OCI-LY7 (cell line): Measurements from ENCODE around the gene DOCK7. TPM values are rescaled to one million over a fixed set of nuclear protein-coding genes. Genes with fewer than 3 reads are reported as not detected.
"Not testable (repeated sequence)": the region's sequence is repeated elsewhere in the genome, so short reads cannot be mapped to it uniquely, and the experiment has no call there.

Experiments used
- BruUV-seq: library from RNA; stranded (reverse); fragments of 400-500 nt; replicated peaks from 2 replicates; lab custom pipeline; 2021; lab: Mats Ljungman, UMichigan
- CTCF ChIA-PET: fragments of 300-600 bp; sonication (Branson Sonifier 250); formaldehyde crosslinking; loops from one replicate; lab custom pipeline; 2022; ENCODE audit warnings: antibody characterized with exemption; ENCODE audit not compliant: unreplicated experiment; lab: Charles Lee
- POLR2A ChIA-PET: fragments of 300-600 bp; sonication (Branson Sonifier 250); formaldehyde crosslinking; loops from one replicate; lab custom pipeline; 2022; ENCODE audit warnings: antibody characterized with exemption; lab: Charles Lee
- DNase-seq: peaks from one replicate; pipeline ENCODE4 v3.0.0-alpha.2; 2015; ENCODE audit warnings: low spot score
- H2AFZ ChIP-seq: fragments of 200-600 bp; sonication (generic), shearing (Covaris generic); 2 replicates; pipeline ENCODE4 v1.6.1; 2014; ENCODE audit warnings: mild to moderate bottlenecking, antibody characterized with exemption, low read length, moderate library complexity
- H3K27ac ChIP-seq: fragments of 200-600 bp; sonication (generic); 2 replicates; pipeline ENCODE4 v1.5.1; 2014; ENCODE audit warnings: mixed run types, low read depth, mild to moderate bottlenecking, moderate library complexity, low read length, inconsistent platforms; ENCODE audit not compliant: poor library complexity, severe bottlenecking
- H3K36me3 ChIP-seq: fragments of 200-600 bp; sonication (generic); 2 replicates; pipeline ENCODE4 v1.6.1; 2014; ENCODE audit warnings: mild to moderate bottlenecking, antibody characterized with exemption, low read length, moderate library complexity, mixed read lengths; ENCODE audit not compliant: insufficient read depth
- H3K4me1 ChIP-seq: fragments of 200-600 bp; sonication (generic); 2 replicates; pipeline ENCODE4 v1.5.1; 2014; ENCODE audit warnings: mild to moderate bottlenecking, low read length; ENCODE audit not compliant: insufficient read depth, poor library complexity, severe bottlenecking
- H3K4me2 ChIP-seq: fragments of 200-600 bp; sonication (generic); 2 replicates; pipeline ENCODE4 v1.6.1; 2014; ENCODE audit warnings: mild to moderate bottlenecking, low read length
- H3K4me3 ChIP-seq: fragments of 200-600 bp; sonication (generic); 2 replicates; pipeline ENCODE4 v1.5.1; 2014; ENCODE audit warnings: mild to moderate bottlenecking, low read depth, low read length; ENCODE audit not compliant: poor library complexity, severe bottlenecking
- H3K79me2 ChIP-seq: fragments of 200-600 bp; sonication (generic); 2 replicates; pipeline ENCODE4 v1.6.1; 2016; ENCODE audit warnings: low read depth, mild to moderate bottlenecking, low read length, moderate library complexity, mixed read lengths; ENCODE audit not compliant: insufficient read depth
- H3K9me2 ChIP-seq: fragments of 200-600 bp; sonication (generic); 2 replicates; pipeline ENCODE4 v1.6.1; 2016; ENCODE audit warnings: mild to moderate bottlenecking, low read length, mixed read lengths; ENCODE audit not compliant: insufficient read depth
- H3K9me3 ChIP-seq: fragments of 200-600 bp; sonication (generic); 2 replicates; pipeline ENCODE4 v1.6.1; 2014; ENCODE audit warnings: mild to moderate bottlenecking, mixed run types, low read length, mixed read lengths
- H4K20me1 ChIP-seq: fragments of 200-600 bp; sonication (generic); 2 replicates; pipeline ENCODE4 v1.6.1; 2014; ENCODE audit warnings: mild to moderate bottlenecking, antibody characterized with exemption, low read length, moderate library complexity, mixed read lengths; ENCODE audit not compliant: insufficient read depth
- CTCF ChIP-seq: fragments of 200-600 bp; sonication (generic); conservative IDR thresholded peaks from 2 replicates; pipeline ENCODE4 v1.5.1; 2014; ENCODE audit warnings: mild to moderate bottlenecking, antibody characterized with exemption, low read length, moderate library complexity, mixed read lengths
- EZH2phosphoT487 ChIP-seq: fragments of 200-600 bp; sonication (generic); IDR thresholded peaks from 2 replicates; pipeline ENCODE4 v1.6.1; 2018; ENCODE audit warnings: low read depth, borderline replicate concordance, mild to moderate bottlenecking, mixed run types, antibody characterized with exemption, low read length, moderate library complexity, mixed read lengths
- intact Hi-C: fragments of 100-400 bp; cut with micrococcal nuclease; formaldehyde crosslinking; loops from one replicate; pipeline ENCODE4 v1.10.0; 2022; ENCODE audit not compliant: unreplicated experiment
- total RNA-seq, 2 experiments: library from RNA; depleted of rRNA in 1 of 2; stranded (reverse); fragments of >200 nt in 1 of 2; shearing (Covaris generic) in 1 of 2; gene quantifications; 2 replicates each; pipeline ENCODE4 v1.2.3, GENCODE V29; 2014 to 2022

Gene DOCK7
- total RNA-seq, 2 experiments from 2014 or later: 19.5 to 20.3 TPM

DNA sequence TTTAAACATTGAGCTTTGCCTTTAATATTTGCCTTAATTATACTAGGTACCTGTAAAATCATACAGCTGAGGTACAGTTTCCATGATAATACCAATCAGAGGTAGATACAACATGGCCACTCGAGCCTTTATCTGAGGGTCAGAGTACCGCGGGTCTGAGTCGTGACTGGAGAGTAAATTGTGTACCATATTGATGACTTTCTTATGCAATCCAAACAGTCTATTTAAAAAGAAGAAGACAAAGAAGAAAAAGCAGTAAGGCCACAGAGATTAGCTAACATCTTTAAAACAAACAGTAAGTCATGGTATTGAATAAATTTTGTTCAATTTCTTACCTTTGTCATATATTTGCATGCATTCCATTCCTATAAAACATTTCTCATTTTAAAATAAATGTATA lies 159.0 kb downstream of the DOCK7 start:
- Histone ChIP-seq H3K9me2 (no peaks in the 10 kb centered on the region), H3K36me3 (no peaks in the 10 kb centered on the region), H3K4me3 (no peak overlapping the region), H3K27ac (no peak overlapping the region), H3K9me3 (no peaks in the 10 kb centered on the region), H4K20me1 (no peaks in the 10 kb centered on the region), H2AFZ (no peak overlapping the region), H3K79me2 (no peaks in the 10 kb centered on the region), H3K4me1 (no peaks in the 10 kb centered on the region), H3K4me2 (no peak overlapping the region)
- POLR2A ChIA-PET: interaction anchor here (1.3 kb wide), 1 partner anchor 11 kb away, joined by 4 read pairs; no protein-coding TSS in a partner anchor
- no TSS peak for BruUV-seq
- TF ChIP-seq EZH2phosphoT487 (no peak), CTCF (no peak)
- CTCF ChIA-PET: no interaction called here
- intact Hi-C loops: no loop called here
- no peak for DNase-seq

GRCh38 chr1:62528015-62528414 lies 160.2 kb downstream of the DOCK7 start:
- DNase-seq: no peak
- H3K4me1 ChIP-seq: no peaks in the 10 kb centered on the region
- no peak overlapping the region for H2AFZ ChIP-seq
- H3K4me3 ChIP-seq: no peak overlapping the region
- TF ChIP-seq EZH2phosphoT487 (no peak), CTCF (no peak)
- H3K36me3 ChIP-seq: no peaks in the 10 kb centered on the region
- H3K9me2 ChIP-seq: no peaks in the 10 kb centered on the region
- no peaks in the 10 kb centered on the region for H4K20me1 ChIP-seq
- H3K79me2 ChIP-seq: no peaks in the 10 kb centered on the region
- ChIA-PET POLR2A (no interaction called here), CTCF (no interaction called here)
- BruUV-seq: no TSS peak
- H3K4me2 ChIP-seq: no peak overlapping the region
- H3K9me3 ChIP-seq: no peaks in the 10 kb centered on the region
- intact Hi-C loops: no loop called here
- no peak overlapping the region for H3K27ac ChIP-seq

DNA sequence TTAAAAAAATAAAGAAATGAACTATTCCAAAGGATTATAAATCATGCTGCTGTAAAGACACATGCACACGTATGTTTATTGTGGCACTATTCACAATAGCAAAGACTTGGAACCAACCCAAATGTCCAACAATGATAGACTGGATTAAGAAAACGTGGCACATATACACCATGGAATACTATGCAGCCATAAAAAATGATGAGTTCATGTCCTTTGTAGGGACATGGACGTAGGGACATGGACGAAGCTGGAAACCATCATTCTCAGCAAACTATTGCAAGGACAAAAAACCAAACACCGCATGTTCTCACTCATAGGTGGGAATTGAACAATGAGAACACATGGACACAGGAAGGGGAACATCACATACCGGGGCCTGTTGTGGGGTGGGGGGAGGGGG lies 160.8 kb downstream of the DOCK7 start:
- H4K20me1 ChIP-seq, H3K9me3 ChIP-seq, H2AFZ ChIP-seq, H3K4me3 ChIP-seq, H3K27ac ChIP-seq, H3K4me1 ChIP-seq, H3K36me3 ChIP-seq, H3K79me2 ChIP-seq, H3K4me2 ChIP-seq, BruUV-seq, H3K9me2 ChIP-seq, POLR2A ChIA-PET, CTCF ChIA-PET, DNase-seq, intact Hi-C loops: not testable (repeated sequence)
